NCI-H128 (cell line): ENCODE data around the gene ZNF462.

Source experiments
- DNase-seq: peaks from one replicate; lab custom pipeline; 2025; ENCODE audit not compliant: unreplicated experiment; lab: John Stamatoyannopoulos, UW

Gene ZNF462

DNA sequence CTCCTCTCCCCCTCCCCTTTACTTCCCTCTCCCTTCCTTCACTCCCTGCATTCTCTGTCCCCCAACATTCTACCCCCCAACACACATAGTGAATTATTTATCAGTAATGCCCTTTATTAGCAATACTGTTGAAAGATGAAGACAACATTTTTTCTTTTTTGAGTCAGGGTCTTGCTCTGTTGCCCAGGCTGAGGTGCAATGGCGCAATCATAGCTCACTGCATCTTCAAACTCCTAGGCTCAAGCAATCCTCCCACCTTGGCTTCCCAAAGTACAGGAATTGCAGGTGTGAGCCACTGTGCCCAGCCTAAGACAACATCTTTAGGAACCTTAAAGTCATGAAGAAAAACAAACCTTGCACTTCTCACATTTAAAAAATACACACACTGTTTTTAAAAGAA is 130.6 kb downstream of the ZNF462 start:
- no peak for DNase-seq

DNA sequence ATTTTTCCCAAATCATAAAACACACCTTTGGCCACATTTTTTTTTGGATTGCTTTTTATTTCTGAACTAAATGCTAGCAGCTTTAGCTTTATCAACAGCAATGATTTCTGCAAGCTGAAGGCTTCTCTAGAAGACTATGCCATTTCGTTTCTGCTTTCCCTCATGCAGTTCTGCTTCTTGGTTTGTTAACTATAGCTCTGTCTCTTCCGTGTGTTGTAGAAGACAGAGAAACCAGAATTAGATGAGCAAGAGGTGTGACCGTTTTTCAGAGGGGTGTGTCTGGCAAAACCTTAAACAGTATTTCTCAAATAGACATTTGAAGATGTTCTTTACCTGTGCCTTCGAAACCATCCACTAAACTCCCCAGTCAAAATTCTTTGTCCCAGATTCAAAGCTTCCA is 131.5 kb downstream of the ZNF462 start:
- DNase-seq, result no peak

- no peak for DNase-seq
Observed at GRCh38 chr9:107000218-107000617, 137.3 kb downstream of the ZNF462 start.

GRCh38 chr9:107005201-107005600 is 142.2 kb downstream of the ZNF462 start:
- no peak for DNase-seq

DNA sequence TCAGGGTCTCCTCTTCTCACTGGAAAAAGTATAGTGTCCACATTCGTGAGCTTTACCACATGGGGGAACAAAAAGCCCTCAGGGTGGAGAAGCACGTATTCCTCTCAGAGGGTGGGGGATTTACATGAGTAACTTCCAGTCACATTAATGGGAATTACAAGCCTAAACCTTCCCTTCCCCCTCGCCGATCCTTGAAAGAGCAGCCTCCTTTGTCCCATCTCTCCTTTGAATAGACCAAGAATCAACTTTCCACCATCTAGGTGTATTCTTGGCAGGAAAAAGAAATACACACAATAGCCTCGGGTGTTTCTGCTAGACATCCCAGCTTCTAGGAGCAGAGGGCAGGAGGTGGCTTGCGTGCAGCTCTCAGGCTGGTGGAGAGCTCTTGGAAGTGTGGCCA is 144.4 kb downstream of the ZNF462 start:
- no peak for DNase-seq

- DNase-seq, result no peak
Observed at GRCh38 chr9:107008011-107008410, 145.0 kb downstream of the ZNF462 start.

- no peak for DNase-seq
Observed at GRCh38 chr9:107008447-107008846, 145.5 kb downstream of the ZNF462 start.

GRCh38 chr9:107016383-107016782 is 153.4 kb downstream of the ZNF462 start:
- no peak for DNase-seq

- no peak for DNase-seq
Observed at GRCh38 chr9:107018861-107019545, 156.0 kb downstream of the ZNF462 start.

DNA sequence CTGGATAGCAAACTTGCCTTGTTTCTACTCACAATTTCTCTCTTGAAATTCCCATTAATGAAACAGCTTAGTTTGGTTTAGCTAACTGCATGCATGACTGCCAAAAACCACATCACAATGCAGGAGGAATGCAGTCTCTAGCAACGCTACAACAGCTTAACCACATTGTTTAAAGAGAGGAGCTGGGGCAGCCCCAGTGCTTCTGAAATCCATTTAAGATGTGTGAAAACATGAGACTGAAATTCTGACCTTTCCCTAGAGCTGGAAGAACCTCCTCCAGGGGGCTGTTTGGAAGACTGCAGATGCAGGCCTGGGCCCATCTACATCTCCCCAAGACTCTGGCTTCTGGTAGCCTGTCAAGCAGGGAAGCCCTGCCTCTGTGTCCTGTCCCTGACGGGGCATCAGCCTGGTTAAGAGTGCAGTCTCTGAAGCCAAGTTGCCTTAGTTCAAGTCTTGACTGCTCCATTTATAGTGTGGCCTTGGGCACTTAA is 157.1 kb downstream of the ZNF462 start:
- DNase-seq, result no peak

- DNase-seq, result no peak
Observed at GRCh38 chr9:107024193-107024592, 161.2 kb downstream of the ZNF462 start.

DNA sequence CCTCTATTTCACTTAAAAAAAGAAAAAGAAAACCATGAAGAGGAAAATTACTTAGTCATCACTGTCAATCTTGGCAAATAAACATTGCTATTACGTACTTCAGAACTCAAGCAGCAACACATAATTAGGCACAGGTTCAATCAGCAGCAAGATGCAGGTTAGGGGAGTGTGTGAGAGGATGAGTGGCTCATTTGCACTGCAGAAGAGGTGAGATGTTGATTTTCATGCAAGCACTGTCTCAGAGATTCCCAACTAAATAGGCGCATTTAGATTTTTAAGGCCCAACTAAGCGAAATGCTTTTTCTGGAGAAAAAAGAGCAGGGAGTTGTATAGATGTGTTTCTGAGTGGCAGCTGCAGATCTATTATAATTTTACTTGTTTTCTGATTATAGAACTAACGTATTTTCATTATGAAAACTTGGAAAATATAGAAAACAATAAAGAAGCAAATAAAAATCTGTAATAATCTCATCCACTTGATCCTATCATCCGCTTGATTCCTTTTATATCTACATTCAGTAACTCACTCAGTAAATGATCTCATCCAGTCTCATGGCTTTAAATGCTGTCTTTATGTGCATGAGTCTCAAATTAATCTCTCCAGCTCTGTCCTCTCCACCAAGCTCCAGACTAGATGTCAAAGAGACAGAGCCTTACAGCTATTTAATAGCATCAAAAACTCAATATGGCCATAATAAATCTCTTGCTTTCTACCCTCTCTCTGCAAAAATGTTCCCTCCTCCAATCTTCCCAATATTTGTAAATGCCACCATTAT is 162.5 kb downstream of the ZNF462 start:
- DNase-seq, result no peak

GRCh38 chr9:107029146-107029545 is 166.2 kb downstream of the ZNF462 start:
- DNase-seq, result no peak

DNA sequence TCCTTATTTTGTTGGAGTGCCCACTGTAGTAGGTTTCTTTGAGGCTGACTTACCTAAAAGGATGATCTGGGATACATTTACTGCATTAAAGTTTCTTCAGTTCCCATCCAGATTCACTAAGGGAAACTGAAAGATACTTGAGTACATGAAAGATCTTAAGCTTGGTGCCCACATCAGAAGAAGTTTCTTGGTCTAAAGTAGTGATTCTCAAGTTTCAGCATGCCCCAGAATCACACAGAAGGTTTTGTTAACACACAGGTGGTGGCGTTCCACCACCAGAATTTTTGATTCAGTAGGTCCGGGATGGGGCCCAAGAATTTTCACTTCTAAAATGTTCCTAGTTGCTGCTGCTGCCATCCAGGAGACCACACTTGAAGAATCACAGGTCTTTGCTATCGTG is 171.0 kb downstream of the ZNF462 start:
- DNase-seq, result no peak

DNA sequence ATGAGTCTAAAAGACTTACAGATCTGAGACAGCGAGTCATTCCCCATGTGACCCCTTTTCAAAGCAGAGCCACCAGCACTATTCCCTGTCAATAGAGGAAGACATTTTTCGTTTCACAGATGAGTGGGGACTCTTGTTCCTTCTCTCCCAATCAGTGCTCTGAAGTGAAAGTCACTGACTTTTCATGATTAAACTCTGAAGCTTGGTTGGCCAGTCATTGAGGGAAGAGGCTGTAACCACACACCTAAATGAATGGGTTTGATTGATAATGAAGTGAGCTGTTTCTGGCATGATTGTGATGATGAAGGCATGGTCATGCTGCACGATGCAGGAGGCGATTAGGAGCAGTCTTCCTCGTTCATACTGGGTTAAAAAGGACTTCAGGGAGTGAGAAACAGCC is 171.9 kb downstream of the ZNF462 start:
- no peak for DNase-seq

DNA sequence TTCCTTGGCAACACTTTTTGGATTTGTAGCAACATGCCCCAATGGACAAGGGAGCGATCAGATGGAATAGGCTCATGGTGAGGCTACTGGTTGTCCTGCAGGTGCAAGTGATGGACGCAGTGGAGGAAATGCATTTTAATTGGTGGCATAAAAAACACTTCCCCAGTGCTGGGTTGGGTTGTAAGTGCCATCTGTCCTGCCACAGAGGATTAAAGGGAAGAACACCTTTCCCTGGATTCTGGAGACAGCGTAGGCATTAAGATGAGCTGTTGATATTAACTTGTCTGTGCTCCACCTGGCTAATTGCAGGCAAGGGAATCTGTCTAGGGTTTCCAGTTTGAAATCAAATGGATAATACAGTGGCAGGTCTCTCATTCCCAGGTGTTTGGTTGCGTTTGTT is 173.4 kb downstream of the ZNF462 start:
- DNase-seq, result no peak

GRCh38 chr9:107039542-107039941 is 176.6 kb downstream of the ZNF462 start:
- no peak for DNase-seq

- no peak for DNase-seq
Observed at GRCh38 chr9:107042606-107043005, 179.6 kb downstream of the ZNF462 start.

DNA sequence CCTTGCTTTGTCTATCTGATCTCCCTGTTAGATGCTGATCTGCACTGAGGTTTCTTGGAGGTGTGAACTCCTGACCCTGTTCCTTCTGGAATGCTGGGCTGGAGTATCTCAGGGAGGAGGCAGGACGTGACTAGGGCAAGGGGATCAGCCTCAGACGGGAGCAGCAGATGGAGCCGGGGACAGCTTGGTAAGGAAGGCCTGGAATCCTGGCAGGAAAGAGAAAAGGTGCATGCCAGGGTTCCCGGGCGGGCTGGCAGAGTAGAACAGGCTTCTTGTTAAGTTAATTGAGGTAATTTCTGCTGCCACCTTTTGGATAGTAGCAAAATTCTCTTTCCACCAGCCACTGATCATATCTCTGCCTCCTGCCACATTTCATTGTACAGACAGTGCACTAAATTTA is 180.9 kb downstream of the ZNF462 start:
- no peak for DNase-seq

- no peak for DNase-seq
Observed at GRCh38 chr9:107044872-107045271, 181.9 kb downstream of the ZNF462 start.

DNA sequence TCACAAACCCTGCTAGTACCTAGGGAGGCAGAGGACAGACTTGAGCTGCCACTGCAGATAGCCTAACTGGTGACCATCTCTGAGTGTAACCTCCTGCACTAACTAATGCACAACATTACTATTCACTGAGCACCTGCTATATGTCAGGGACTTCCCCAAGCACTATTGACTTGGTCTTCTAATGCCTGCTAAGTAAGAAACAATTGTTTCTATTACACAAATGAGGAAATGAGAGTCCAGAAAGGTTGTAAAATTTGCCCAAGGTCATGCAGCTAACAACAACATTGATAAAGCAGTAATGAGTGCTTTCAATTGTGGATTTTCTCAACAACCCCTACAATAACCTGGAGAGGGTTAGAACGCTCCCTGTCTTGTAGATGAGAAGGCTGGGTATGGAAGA is 183.7 kb downstream of the ZNF462 start:
- DNase-seq, result no peak

DNA sequence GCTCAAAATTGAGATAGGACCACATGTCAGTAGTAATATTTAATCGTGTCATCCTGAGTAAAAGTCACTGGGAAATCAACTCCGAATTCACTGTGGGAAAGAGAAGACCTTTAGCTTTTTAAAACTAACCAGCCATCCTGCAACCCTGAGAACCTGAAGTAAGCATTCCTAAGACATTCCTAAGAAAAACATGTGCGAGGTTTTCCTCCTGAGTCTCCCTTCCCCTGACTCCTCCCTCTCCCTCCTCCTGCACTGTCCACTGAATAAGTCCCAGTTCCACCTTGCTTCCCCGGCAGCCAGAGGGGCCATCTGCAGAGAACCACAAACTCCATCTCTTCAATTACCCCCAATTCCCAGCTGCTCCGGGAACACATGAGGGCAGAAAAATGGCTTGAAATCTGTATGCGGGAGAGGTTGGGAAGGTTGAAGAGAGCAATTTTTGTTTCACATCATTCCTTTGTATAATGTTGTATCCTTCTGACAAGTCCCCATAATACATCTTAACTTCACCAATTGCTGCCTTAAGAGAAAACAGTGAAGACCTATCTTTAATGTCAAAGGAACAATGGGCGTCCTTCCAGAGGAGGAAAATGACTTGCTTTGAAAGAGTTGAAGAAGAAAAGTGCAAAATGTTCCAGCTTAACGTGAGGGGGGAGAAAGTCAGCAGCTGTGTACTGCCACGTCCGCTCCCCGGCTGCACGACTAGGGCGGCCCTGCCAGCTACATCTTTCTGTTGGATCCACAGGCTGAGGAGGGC is 186.3 kb downstream of the ZNF462 start:
- no peak for DNase-seq
